ENCODE results near the gene ZNF526.

Gene ZNF526

GRCh38 chr19:42219812-42220750 is at the start of gene ZNF526:
Gene ZNF526 (plus strand): TSS chr19:42220312. CDS start chr19:42224404, 4,092 bp downstream.
- peak; percentile 90 to 96 for DNase-seq (ENCODE audit: low read depth in 2 of 2)

GRCh38 chr19:42170715-42171114 is 49.4 kb upstream of the ZNF526 start:
- DNase-seq (ENCODE audit: low read depth in 2 of 2): no peak

GRCh38 chr19:42172261-42172660 is 47.9 kb upstream of the ZNF526 start:
- no peak for DNase-seq (ENCODE audit: low read depth in 2 of 2)

- DNase-seq (ENCODE audit: low read depth in 2 of 2): no peak
Measured at GRCh38 chr19:42173695-42174094, 46.4 kb upstream of the ZNF526 start.

GRCh38 chr19:42174188-42174587 is 45.9 kb upstream of the ZNF526 start:
- DNase-seq (ENCODE audit: low read depth in 2 of 2): no peak

- DNase-seq (ENCODE audit: low read depth in 2 of 2): no peak
Measured at GRCh38 chr19:42174958-42175734, 45.0 kb upstream of the ZNF526 start.

GRCh38 chr19:42175952-42176648 is 44.0 kb upstream of the ZNF526 start:
- DNase-seq (ENCODE audit: low read depth in 2 of 2): no peak

GRCh38 chr19:42176649-42176989 is 43.5 kb upstream of the ZNF526 start:
- DNase-seq (ENCODE audit: low read depth in 2 of 2): no peak

- DNase-seq (ENCODE audit: low read depth in 2 of 2): peak; percentile 64 to 75
Measured at GRCh38 chr19:42176990-42177685, 43.0 kb upstream of the ZNF526 start.

GRCh38 chr19:42177686-42178019 is 42.5 kb upstream of the ZNF526 start:
- DNase-seq (ENCODE audit: low read depth in 2 of 2): no peak

GRCh38 chr19:42178791-42179674 is 41.1 kb upstream of the ZNF526 start:
- DNase-seq (ENCODE audit: low read depth in 2 of 2): no peak

GRCh38 chr19:42184401-42184861 is 35.7 kb upstream of the ZNF526 start:
- DNase-seq (ENCODE audit: low read depth in 2 of 2): peak; percentile 70 to 74

- no peak for DNase-seq (ENCODE audit: low read depth in 2 of 2)
Measured at GRCh38 chr19:42185277-42185676, 34.8 kb upstream of the ZNF526 start.

GRCh38 chr19:42188665-42189064 is 31.4 kb upstream of the ZNF526 start:
- no peak for DNase-seq (ENCODE audit: low read depth in 2 of 2)

- no peak for DNase-seq (ENCODE audit: low read depth in 2 of 2)
Measured at GRCh38 chr19:42189133-42189532, 31.0 kb upstream of the ZNF526 start.

GRCh38 chr19:42191330-42191729 is 28.8 kb upstream of the ZNF526 start:
- DNase-seq (ENCODE audit: low read depth in 2 of 2): no peak

GRCh38 chr19:42191855-42192254 is 28.3 kb upstream of the ZNF526 start:
- DNase-seq (ENCODE audit: low read depth in 2 of 2): peak in 1 of 2 donors; percentile 32

GRCh38 chr19:42193294-42193693 is 26.8 kb upstream of the ZNF526 start:
- no peak for DNase-seq (ENCODE audit: low read depth in 2 of 2)

- DNase-seq (ENCODE audit: low read depth in 2 of 2): no peak
Measured at GRCh38 chr19:42193706-42194105, 26.4 kb upstream of the ZNF526 start.

Data from stimulated activated CD4-positive, alpha-beta T cell treated with anti-CD3 and anti-CD28 coated beads, Interleukin-4, amount 100 ng/mL, for 48 hours (primary cell).